HepG2 (cell line): Measurements from ENCODE around the gene AMBRA1. TPM values are rescaled to one million over a fixed set of nuclear protein-coding genes. Genes with fewer than 3 reads are reported as not detected.

Experiments
- E2F5 ChIP-seq: sonication (generic); formaldehyde crosslinking; conservative IDR thresholded peaks from 2 replicates; pipeline ENCODE4 v1.4.0; 2020; ENCODE audit warnings: missing genetic modification reagents
- FOXA3 ChIP-seq: IDR thresholded peaks from 2 replicates; pipeline ENCODE4 v1.6.1; 2016; ENCODE audit warnings: missing genetic modification reagents, missing compliant biosample characterization
- FOXM1 ChIP-seq: sonication (generic); formaldehyde crosslinking; IDR thresholded peaks from 2 replicates; pipeline ENCODE4 v1.5.0; 2020; ENCODE audit warnings: missing genetic modification reagents
- FOXP4 ChIP-seq: sonication (generic); formaldehyde crosslinking; IDR thresholded peaks from 2 replicates; pipeline ENCODE4 v1.4.0; 2020; ENCODE audit warnings: missing genetic modification reagents
- HNF4G ChIP-seq, 2 experiments: sonication (generic) in 1 of 2; formaldehyde crosslinking in 1 of 2; IDR thresholded peaks; 2 replicates each; pipeline versions ENCODE4 v1.4.0 to v1.6.1; 2011 to 2020; ENCODE audit warnings: borderline replicate concordance in 2 of 2, low read depth in 2 of 2, mild to moderate bottlenecking in 2 of 2, low read length in 1 of 2, missing genetic modification reagents in 1 of 2, moderate library complexity in 1 of 2
- HNRNPLL ChIP-seq: fragments of 200-400 bp; formaldehyde crosslinking; IDR thresholded peaks from 2 replicates; pipeline ENCODE4 v1.6.1; 2017; ENCODE audit warnings: mild to moderate bottlenecking, low read depth, low read length; ENCODE audit not compliant: poor library complexity, severe bottlenecking
- JUND ChIP-seq: sonication (generic); formaldehyde crosslinking; IDR thresholded peaks from 2 replicates; pipeline ENCODE4 v1.8.0; 2022; ENCODE audit warnings: mild to moderate bottlenecking, missing genetic modification reagents
- KDM4B ChIP-seq: sonication (generic); formaldehyde crosslinking; IDR thresholded peaks from 2 replicates; pipeline ENCODE4 v1.4.0; 2020; ENCODE audit warnings: missing genetic modification reagents
- MIER3 ChIP-seq: IDR thresholded peaks from 2 replicates; pipeline ENCODE4 v1.6.1; 2016; ENCODE audit warnings: missing compliant biosample characterization, borderline replicate concordance
- NFKB2 ChIP-seq: sonication (generic); formaldehyde crosslinking; IDR thresholded peaks from 2 replicates; pipeline ENCODE4 v1.4.0; 2020; ENCODE audit warnings: missing genetic modification reagents, borderline replicate concordance
- PITX1 ChIP-seq: sonication (generic); formaldehyde crosslinking; IDR thresholded peaks from 2 replicates; pipeline ENCODE4 v1.5.1; 2020; ENCODE audit warnings: mild to moderate bottlenecking, missing genetic modification reagents
- U2AF1 ChIP-seq: fragments of 200-400 bp; formaldehyde crosslinking; optimal IDR thresholded peaks from 2 replicates; pipeline ENCODE3; 2017; ENCODE audit warnings: mild to moderate bottlenecking, low read depth, low read length
- ZC3H4 ChIP-seq: sonication (generic); formaldehyde crosslinking; IDR thresholded peaks from 2 replicates; pipeline ENCODE4 v1.4.0; 2020; ENCODE audit warnings: missing genetic modification reagents, borderline replicate concordance
- ZNF136 ChIP-seq: sonication (generic); formaldehyde crosslinking; IDR thresholded peaks from 2 replicates; pipeline ENCODE4 v1.8.1; 2022; ENCODE audit warnings: low read depth, mild to moderate bottlenecking, moderate library complexity, missing genetic modification reagents
- ZNF253 ChIP-seq: sonication (generic); formaldehyde crosslinking; IDR thresholded peaks from 2 replicates; pipeline ENCODE4 v1.8.0; 2022; ENCODE audit warnings: mild to moderate bottlenecking, missing genetic modification reagents, borderline replicate concordance
- ZNF552 ChIP-seq: sonication (generic); formaldehyde crosslinking; IDR thresholded peaks from 2 replicates; pipeline ENCODE4 v1.9.0; 2022; ENCODE audit warnings: missing genetic modification reagents, mild to moderate bottlenecking, borderline replicate concordance
- ZNF772 ChIP-seq: sonication (generic); formaldehyde crosslinking; IDR thresholded peaks from 2 replicates; pipeline ENCODE4 v1.5.0; 2020; ENCODE audit warnings: mild to moderate bottlenecking, missing genetic modification reagents
- ZSCAN29 ChIP-seq: sonication (generic); formaldehyde crosslinking; conservative IDR thresholded peaks from 2 replicates; pipeline ENCODE4 v1.4.0; 2020; ENCODE audit warnings: mild to moderate bottlenecking, missing genetic modification reagents
- polyA plus RNA-seq, 8 experiments: library from polyadenylated mRNA; depleted of rRNA in 3 of 8; stranded (reverse) in 7 of 8; unstranded in 1 of 8; fragments of >200 nt; fragmentation: Illumina TruSeq in 4 of 8; extraction: Trizol in 4 of 8; gene quantifications; 2 replicates each; pipeline versions ENCODE4 v1.2.1 to v1.2.3, GENCODE V29; 2011 to 2016; ENCODE audit warnings: low read depth in 4 of 8, missing spikeins in 1 of 8, mixed read lengths in 1 of 8; ENCODE audit not compliant: insufficient read depth in 1 of 8
- total RNA-seq, 5 experiments: library from RNA; depleted of rRNA; stranded (reverse); fragments of >200 nt; fragmentation: Illumina TruSeq; extraction: Trizol; gene quantifications; 2 replicates each; pipeline ENCODE4 v1.2.3, GENCODE V29; 2016; ENCODE audit warnings: low read depth in 1 of 5
- TF ChIP-seq, protein P1 (sequence below): sonication (generic); formaldehyde crosslinking; IDR thresholded peaks from 2 replicates; pipeline ENCODE4 v1.4.0; 2020; ENCODE audit warnings: missing genetic modification reagents
- TF ChIP-seq, protein P2 (sequence below): sonication (generic); formaldehyde crosslinking; IDR thresholded peaks from 2 replicates; pipeline ENCODE4 v1.5.0; 2020; ENCODE audit warnings: mild to moderate bottlenecking, missing genetic modification reagents, borderline replicate concordance

The AMBRA1 gene
- total and polyA plus RNA-seq, 2 of the 13 experiments (the other 11 are each of a cell fraction or from before 2014, with no cell fraction given) = 15.7 to 26.0 TPM

DNA sequence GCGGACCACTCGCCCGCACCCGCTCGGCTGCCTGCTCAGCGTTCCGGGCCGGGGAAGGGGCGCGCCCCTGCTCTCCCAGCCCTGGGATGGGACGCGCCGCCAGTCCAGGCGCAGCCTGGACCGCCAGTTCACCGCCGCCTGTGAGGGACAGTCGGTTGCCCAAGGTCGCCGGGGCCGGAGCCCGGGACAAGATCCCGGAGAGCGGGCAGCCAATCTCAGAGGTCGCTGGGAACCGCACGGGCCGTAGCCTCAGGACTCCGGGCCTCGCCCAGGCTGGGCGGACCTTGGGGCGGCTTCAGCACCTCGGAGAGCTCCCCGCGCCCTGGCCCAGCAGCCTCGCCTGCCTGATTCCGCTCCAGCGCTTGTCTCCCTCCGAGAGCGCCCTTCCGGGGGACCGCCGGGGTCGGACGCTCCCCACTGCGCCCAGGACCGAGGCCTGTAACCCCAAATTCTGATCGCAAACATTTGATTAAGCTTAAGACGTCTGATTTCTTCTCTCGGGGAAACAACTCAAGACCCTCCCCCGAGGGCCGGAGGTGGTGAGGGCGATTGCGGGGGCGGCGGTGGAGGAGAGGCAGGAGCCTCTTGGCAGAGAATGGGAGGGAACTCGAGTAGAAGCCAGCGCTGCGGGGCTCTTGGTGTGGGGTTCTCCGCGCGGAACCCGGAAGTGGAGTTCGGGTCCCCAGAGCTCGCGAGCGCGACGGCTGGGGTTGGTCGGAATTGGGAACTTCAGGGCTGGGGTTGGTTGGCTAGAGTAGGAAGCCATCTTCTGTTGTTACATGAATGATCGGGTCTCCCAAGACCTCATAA lies 201.2 kb downstream of the AMBRA1 start (continued):
- TF ChIP-seq FOXP4 (CRISPR knock-in tag) = peak; percentile 81
- TF ChIP-seq ZNF552 (CRISPR knock-in tag) = 0 out of 2 replicates have a peak, but pooled peaks have one; percentile 63
- TF ChIP-seq HNF4G (IDR thresholded peaks at IDR 0.05; ENCODE audit: borderline replicate concordance, low read depth, low read length) = peak; percentile 36; the same call in 1 of the 2 replicates
- peak; percentile 83 for TF ChIP-seq HNF4G (CRISPR knock-in tag; IDR thresholded peaks at IDR 0.05; ENCODE audit: borderline replicate concordance, low read depth)
- peak; percentile 94 for TF ChIP-seq ZNF253 (CRISPR knock-in tag)
- peak; percentile 83 for TF ChIP-seq E2F5 (CRISPR knock-in tag)
- peak; percentile 98 for TF ChIP-seq KDM4B
- peak; percentile 95 for TF ChIP-seq MIER3 (CRISPR knock-in tag)
- TF ChIP-seq ZSCAN29 (CRISPR knock-in tag) = 0 out of 2 replicates have a peak, but pooled peaks have one; percentile 27
- TF ChIP-seq ZNF772 (CRISPR knock-in tag) = peak; percentile 98
- peak; percentile 59; the same call in 1 of the 2 replicates for TF ChIP-seq JUND
- TF ChIP-seq ZNF136 = peak; percentile 91; the same call in 1 of the 2 replicates
- peak; percentile 91 for TF ChIP-seq FOXM1 (CRISPR knock-in tag)
- TF ChIP-seq, protein P1, sequence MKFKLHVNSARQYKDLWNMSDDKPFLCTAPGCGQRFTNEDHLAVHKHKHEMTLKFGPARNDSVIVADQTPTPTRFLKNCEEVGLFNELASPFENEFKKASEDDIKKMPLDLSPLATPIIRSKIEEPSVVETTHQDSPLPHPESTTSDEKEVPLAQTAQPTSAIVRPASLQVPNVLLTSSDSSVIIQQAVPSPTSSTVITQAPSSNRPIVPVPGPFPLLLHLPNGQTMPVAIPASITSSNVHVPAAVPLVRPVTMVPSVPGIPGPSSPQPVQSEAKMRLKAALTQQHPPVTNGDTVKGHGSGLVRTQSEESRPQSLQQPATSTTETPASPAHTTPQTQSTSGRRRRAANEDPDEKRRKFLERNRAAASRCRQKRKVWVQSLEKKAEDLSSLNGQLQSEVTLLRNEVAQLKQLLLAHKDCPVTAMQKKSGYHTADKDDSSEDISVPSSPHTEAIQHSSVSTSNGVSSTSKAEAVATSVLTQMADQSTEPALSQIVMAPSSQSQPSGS (CRISPR knock-in tag) = peak; percentile 89
- no peak for TF ChIP-seq U2AF1
- TF ChIP-seq NFKB2 (CRISPR knock-in tag) = peak; percentile 100
- TF ChIP-seq FOXA3 (CRISPR knock-in tag) = peak; percentile 69
- peak; percentile 59; the same call in 1 of the 2 replicates for TF ChIP-seq ZC3H4 (CRISPR knock-in tag)
- TF ChIP-seq, protein P2, sequence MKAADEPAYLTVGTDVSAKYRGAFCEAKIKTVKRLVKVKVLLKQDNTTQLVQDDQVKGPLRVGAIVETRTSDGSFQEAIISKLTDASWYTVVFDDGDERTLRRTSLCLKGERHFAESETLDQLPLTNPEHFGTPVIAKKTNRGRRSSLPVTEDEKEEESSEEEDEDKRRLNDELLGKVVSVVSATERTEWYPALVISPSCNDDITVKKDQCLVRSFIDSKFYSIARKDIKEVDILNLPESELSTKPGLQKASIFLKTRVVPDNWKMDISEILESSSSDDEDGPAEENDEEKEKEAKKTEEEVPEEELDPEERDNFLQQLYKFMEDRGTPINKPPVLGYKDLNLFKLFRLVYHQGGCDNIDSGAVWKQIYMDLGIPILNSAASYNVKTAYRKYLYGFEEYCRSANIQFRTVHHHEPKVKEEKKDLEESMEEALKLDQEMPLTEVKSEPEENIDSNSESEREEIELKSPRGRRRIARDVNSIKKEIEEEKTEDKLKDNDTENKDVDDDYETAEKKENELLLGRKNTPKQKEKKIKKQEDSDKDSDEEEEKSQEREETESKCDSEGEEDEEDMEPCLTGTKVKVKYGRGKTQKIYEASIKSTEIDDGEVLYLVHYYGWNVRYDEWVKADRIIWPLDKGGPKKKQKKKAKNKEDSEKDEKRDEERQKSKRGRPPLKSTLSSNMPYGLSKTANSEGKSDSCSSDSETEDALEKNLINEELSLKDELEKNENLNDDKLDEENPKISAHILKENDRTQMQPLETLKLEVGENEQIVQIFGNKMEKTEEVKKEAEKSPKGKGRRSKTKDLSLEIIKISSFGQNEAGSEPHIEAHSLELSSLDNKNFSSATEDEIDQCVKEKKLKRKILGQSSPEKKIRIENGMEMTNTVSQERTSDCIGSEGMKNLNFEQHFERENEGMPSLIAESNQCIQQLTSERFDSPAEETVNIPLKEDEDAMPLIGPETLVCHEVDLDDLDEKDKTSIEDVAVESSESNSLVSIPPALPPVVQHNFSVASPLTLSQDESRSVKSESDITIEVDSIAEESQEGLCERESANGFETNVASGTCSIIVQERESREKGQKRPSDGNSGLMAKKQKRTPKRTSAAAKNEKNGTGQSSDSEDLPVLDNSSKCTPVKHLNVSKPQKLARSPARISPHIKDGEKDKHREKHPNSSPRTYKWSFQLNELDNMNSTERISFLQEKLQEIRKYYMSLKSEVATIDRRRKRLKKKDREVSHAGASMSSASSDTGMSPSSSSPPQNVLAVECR (CRISPR knock-in tag) = peak; percentile 100
- TF ChIP-seq PITX1 = peak; percentile 85
- no peak for TF ChIP-seq HNRNPLL
